ENCODE measurements around the gene ZFYVE19.

Gene ZFYVE19

GRCh38 chr15:40767838-40768500 is 38.9 kb upstream of the ZFYVE19 start:
- Histone ChIP-seq H3K27me3 (ENCODE audit: control insufficient read depth in 2 of 2, insufficient read depth in 2 of 2, low read length in 2 of 2) (no peaks in the 10 kb centered on the region), H3K36me3 (ENCODE audit: control insufficient read depth in 2 of 2, insufficient read depth in 2 of 2, low read length in 2 of 2) (peaks cover 6 to 9% of the 10 kb centered on the region in 2 donors), H3K9me3 (ENCODE audit: control insufficient read depth in 2 of 2, low read length in 2 of 2) (no peaks in the 10 kb centered on the region), H3K4me1 (ENCODE audit: control insufficient read depth in 2 of 2, insufficient read depth in 2 of 2, low read length in 2 of 2) (peaks cover 47 to 61% of the 10 kb centered on the region in 2 donors), H3K4me3 (ENCODE audit: low read length in 2 of 2) (peak overlapping the region in 1 of 2 donors; percentile 22), H3K9ac (ENCODE audit: low read depth in 1 of 2, low read length in 2 of 2) (peak overlapping the region in 1 of 2 donors; percentile 44), H3K27ac (ENCODE audit: low read depth in 2 of 2, low read length in 2 of 2) (peak overlapping the region; percentile 86 to 89)

DNA sequence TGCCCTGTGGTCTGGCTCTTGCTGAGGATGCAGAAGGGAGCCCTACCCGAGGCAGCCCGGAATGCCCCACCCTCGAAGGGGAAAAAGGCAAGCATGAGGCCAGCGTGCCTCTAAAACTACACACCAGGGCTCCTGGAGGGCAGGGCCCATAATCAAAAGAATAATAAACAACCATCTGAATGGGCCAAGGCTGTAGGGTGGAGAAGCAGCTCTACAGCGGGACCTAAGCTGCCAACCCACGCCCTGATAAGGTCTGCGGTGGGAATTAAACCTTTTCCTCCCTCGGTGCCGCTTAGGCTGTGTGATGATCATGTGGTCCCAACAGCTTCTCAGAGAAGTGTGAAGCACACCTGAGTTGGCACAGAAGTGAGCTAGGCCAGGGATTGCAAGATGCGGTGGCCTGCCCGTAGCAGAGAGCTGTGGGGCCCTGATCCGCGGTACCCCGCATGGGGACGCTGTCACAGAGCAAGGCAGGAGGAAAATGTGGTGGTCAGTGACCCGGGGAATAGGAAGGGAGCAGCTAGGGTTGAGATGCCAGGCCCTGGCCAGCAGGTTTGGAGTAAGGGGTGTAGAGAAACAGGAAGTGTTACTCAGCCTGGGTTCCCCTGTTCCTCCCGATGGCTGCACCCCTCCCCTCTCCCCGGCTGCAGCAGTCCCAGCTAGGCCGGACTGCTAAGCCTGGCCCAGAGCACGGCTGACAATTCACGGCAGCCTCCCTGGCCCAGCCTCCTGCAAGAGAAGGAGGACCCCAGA is 38.2 kb upstream of the ZFYVE19 start:
- Histone ChIP-seq H3K27me3 (ENCODE audit: control insufficient read depth in 2 of 2, insufficient read depth in 2 of 2, low read length in 2 of 2) (no peaks in the 10 kb centered on the region), H3K9ac (ENCODE audit: low read depth in 1 of 2, low read length in 2 of 2) (peak overlapping the region in 1 of 2 donors; percentile 44), H3K36me3 (ENCODE audit: control insufficient read depth in 2 of 2, insufficient read depth in 2 of 2, low read length in 2 of 2) (peaks cover 10 to 11% of the 10 kb centered on the region in 2 donors), H3K9me3 (ENCODE audit: control insufficient read depth in 2 of 2, low read length in 2 of 2) (no peaks in the 10 kb centered on the region), H3K4me3 (ENCODE audit: low read length in 2 of 2) (peak overlapping the region in 1 of 2 donors; percentile 10), H3K27ac (ENCODE audit: low read depth in 2 of 2, low read length in 2 of 2) (peak overlapping the region; percentile 86 to 89), H3K4me1 (ENCODE audit: control insufficient read depth in 2 of 2, insufficient read depth in 2 of 2, low read length in 2 of 2) (peaks cover 39 to 54% of the 10 kb centered on the region in 2 donors)

DNA sequence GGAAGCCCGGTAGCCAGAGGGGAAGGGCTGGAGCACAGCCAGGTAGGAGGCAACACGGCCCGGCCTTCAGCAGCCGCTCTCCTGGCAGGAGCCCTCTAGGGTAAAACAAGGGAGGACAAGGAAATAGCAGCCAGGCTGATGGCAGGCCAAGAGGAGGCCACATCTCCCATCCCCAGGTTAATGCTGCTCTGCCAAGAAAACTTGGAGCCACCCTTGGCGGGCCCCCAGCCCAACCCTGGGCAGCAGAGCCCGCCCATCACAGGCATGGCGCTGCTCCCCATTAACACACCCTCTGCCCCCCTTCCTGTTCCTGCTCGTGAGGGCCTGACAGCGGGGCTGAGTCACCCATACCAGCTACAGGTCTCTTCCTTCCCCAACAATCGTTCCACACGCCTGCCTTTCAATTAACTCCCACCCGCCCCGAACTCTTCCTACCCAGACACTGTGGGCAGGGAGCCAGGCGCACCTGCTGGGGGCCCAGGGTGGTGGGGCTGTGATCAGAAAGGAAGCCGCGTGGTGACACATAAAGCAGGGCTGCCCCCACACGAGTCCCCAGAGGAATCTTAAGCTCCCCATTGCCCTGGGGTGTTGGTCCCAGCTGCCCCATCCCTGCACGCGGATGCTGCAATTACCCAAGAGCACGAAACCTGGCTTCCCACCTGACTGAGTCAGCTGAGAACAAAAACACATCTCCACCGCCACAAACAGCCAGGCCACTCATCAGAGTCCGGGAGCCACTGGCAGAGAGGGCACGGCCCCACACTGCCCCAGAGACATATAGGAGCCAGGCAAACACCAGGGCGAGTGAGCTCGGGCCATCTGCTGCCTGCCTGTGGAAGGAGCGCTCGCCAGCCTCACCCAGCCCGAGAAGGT is 37.4 kb upstream of the ZFYVE19 start, which contains the start of gene C15orf62:
Gene C15orf62 (plus strand): TSS at position 707 of the 873 bp plus-strand sequence. CDS start 516 bp downstream, outside the sequence.
- Histone ChIP-seq H3K4me3 (ENCODE audit: low read length in 2 of 2) (peak within 1 kb of the TSS in 1 of 2 donors; percentile 30), H3K9me3 (ENCODE audit: control insufficient read depth in 2 of 2, low read length in 2 of 2) (no peaks in the 10 kb centered on the region), H3K27me3 (ENCODE audit: control insufficient read depth in 2 of 2, insufficient read depth in 2 of 2, low read length in 2 of 2) (no peaks in the 10 kb centered on the region), H3K27ac (ENCODE audit: low read depth in 2 of 2, low read length in 2 of 2) (peak within 1 kb of the TSS; percentile 86 to 89), H3K4me1 (ENCODE audit: control insufficient read depth in 2 of 2, insufficient read depth in 2 of 2, low read length in 2 of 2) (peaks cover 39 to 48% of the 10 kb centered on the region in 2 donors), H3K36me3 (ENCODE audit: control insufficient read depth in 2 of 2, insufficient read depth in 2 of 2, low read length in 2 of 2) (peaks cover 18% of the 10 kb centered on the region in 2 donors), H3K9ac (ENCODE audit: low read depth in 1 of 2, low read length in 2 of 2) (peak within 1 kb of the TSS; percentile 47 to 59)

GRCh38 chr15:40770147-40770721 is 36.7 kb upstream of the ZFYVE19 start:
- Histone ChIP-seq H3K9ac (ENCODE audit: low read depth in 1 of 2, low read length in 2 of 2) (peak overlapping the region; percentile 47 to 59), H3K36me3 (ENCODE audit: control insufficient read depth in 2 of 2, insufficient read depth in 2 of 2, low read length in 2 of 2) (peaks cover 24 to 25% of the 10 kb centered on the region in 2 donors), H3K4me1 (ENCODE audit: control insufficient read depth in 2 of 2, insufficient read depth in 2 of 2, low read length in 2 of 2) (peaks cover 32 to 42% of the 10 kb centered on the region in 2 donors), H3K9me3 (ENCODE audit: control insufficient read depth in 2 of 2, low read length in 2 of 2) (no peaks in the 10 kb centered on the region), H3K27ac (ENCODE audit: low read depth in 2 of 2, low read length in 2 of 2) (peak overlapping the region; percentile 86 to 89), H3K27me3 (ENCODE audit: control insufficient read depth in 2 of 2, insufficient read depth in 2 of 2, low read length in 2 of 2) (no peaks in the 10 kb centered on the region), H3K4me3 (ENCODE audit: low read length in 2 of 2) (peak overlapping the region in 1 of 2 donors; percentile 30)

GRCh38 chr15:40771242-40771641 is 35.6 kb upstream of the ZFYVE19 start:
- Histone ChIP-seq H3K9ac (ENCODE audit: low read depth in 1 of 2, low read length in 2 of 2) (no peak overlapping the region), H3K4me3 (ENCODE audit: low read length in 2 of 2) (no peak overlapping the region), H3K27ac (ENCODE audit: low read depth in 2 of 2, low read length in 2 of 2) (no peak overlapping the region), H3K9me3 (ENCODE audit: control insufficient read depth in 2 of 2, low read length in 2 of 2) (no peaks in the 10 kb centered on the region), H3K4me1 (ENCODE audit: control insufficient read depth in 2 of 2, insufficient read depth in 2 of 2, low read length in 2 of 2) (peaks cover 26 to 37% of the 10 kb centered on the region in 2 donors), H3K36me3 (ENCODE audit: control insufficient read depth in 2 of 2, insufficient read depth in 2 of 2, low read length in 2 of 2) (peaks cover 32 to 35% of the 10 kb centered on the region in 2 donors), H3K27me3 (ENCODE audit: control insufficient read depth in 2 of 2, insufficient read depth in 2 of 2, low read length in 2 of 2) (no peaks in the 10 kb centered on the region)

- no peak overlapping the region for H3K9ac ChIP-seq (ENCODE audit: low read depth in 1 of 2, low read length in 2 of 2)
- no peak overlapping the region for H3K4me3 ChIP-seq (ENCODE audit: low read length in 2 of 2)
- H3K36me3 ChIP-seq (ENCODE audit: control insufficient read depth in 2 of 2, insufficient read depth in 2 of 2, low read length in 2 of 2) = peaks cover 39 to 43% of the 10 kb centered on the region in 2 donors
- H3K9me3 ChIP-seq (ENCODE audit: control insufficient read depth in 2 of 2, low read length in 2 of 2) = no peaks in the 10 kb centered on the region
- no peak overlapping the region for H3K27ac ChIP-seq (ENCODE audit: low read depth in 2 of 2, low read length in 2 of 2)
- no peaks in the 10 kb centered on the region for H3K27me3 ChIP-seq (ENCODE audit: control insufficient read depth in 2 of 2, insufficient read depth in 2 of 2, low read length in 2 of 2)
- H3K4me1 ChIP-seq (ENCODE audit: control insufficient read depth in 2 of 2, insufficient read depth in 2 of 2, low read length in 2 of 2) = peaks cover 26 to 37% of the 10 kb centered on the region in 2 donors
Observed at GRCh38 chr15:40772014-40772413, 34.9 kb upstream of the ZFYVE19 start.

DNA sequence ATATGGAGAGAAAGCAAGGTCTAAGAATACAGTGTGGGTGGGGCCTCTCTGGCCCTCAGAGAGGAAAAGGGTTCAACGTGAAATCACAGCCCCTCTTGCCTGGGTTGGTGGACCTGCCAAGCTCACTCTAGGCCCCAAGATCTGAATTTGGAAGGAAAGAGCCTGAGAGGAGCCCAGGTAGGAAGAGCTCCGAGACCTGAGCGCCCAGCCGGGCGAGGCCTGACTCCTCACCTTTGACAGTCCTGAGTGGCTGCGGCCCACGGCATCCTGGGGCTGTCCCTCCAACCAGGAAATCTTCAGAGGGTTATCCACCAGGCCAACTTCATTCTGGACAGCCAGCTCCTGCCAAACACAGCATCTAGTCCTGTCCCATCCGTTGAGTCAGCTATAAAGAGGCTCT is 33.4 kb upstream of the ZFYVE19 start:
- peaks cover 18 to 25% of the 10 kb centered on the region in 2 donors for H3K4me1 ChIP-seq (ENCODE audit: control insufficient read depth in 2 of 2, insufficient read depth in 2 of 2, low read length in 2 of 2)
- H3K4me3 ChIP-seq (ENCODE audit: low read length in 2 of 2) = no peak overlapping the region
- no peaks in the 10 kb centered on the region for H3K27me3 ChIP-seq (ENCODE audit: control insufficient read depth in 2 of 2, insufficient read depth in 2 of 2, low read length in 2 of 2)
- no peak overlapping the region for H3K27ac ChIP-seq (ENCODE audit: low read depth in 2 of 2, low read length in 2 of 2)
- peaks cover 45 to 46% of the 10 kb centered on the region in 2 donors for H3K36me3 ChIP-seq (ENCODE audit: control insufficient read depth in 2 of 2, insufficient read depth in 2 of 2, low read length in 2 of 2)
- no peaks in the 10 kb centered on the region for H3K9me3 ChIP-seq (ENCODE audit: control insufficient read depth in 2 of 2, low read length in 2 of 2)
- no peak overlapping the region for H3K9ac ChIP-seq (ENCODE audit: low read depth in 1 of 2, low read length in 2 of 2)

GRCh38 chr15:40773902-40774301 is 33.0 kb upstream of the ZFYVE19 start:
- Histone ChIP-seq H3K36me3 (ENCODE audit: control insufficient read depth in 2 of 2, insufficient read depth in 2 of 2, low read length in 2 of 2) (peaks cover 45 to 50% of the 10 kb centered on the region in 2 donors), H3K4me3 (ENCODE audit: low read length in 2 of 2) (no peak overlapping the region), H3K9ac (ENCODE audit: low read depth in 1 of 2, low read length in 2 of 2) (no peak overlapping the region), H3K9me3 (ENCODE audit: control insufficient read depth in 2 of 2, low read length in 2 of 2) (no peaks in the 10 kb centered on the region), H3K4me1 (ENCODE audit: control insufficient read depth in 2 of 2, insufficient read depth in 2 of 2, low read length in 2 of 2) (peaks cover 14 to 21% of the 10 kb centered on the region in 2 donors), H3K27me3 (ENCODE audit: control insufficient read depth in 2 of 2, insufficient read depth in 2 of 2, low read length in 2 of 2) (no peaks in the 10 kb centered on the region), H3K27ac (ENCODE audit: low read depth in 2 of 2, low read length in 2 of 2) (no peak overlapping the region)

DNA sequence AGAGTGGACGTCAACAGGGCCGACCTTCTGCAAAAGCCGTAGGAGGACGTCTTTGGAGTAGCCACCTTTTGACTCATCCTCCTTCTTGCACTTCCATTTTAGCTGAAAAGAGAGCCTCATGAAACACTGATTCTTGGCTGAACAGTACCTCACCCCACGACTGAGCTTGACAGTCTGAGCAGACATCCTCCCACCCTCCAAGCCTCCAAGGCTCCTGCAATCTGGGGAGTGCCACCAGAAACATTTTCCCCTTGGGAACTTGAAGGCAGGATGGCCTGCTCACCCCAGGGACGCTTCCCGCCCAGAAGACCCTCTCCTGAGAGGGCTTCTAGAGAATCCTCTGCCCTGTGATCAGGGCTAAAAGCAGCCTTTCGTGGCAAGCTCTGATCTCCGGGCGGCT is 31.9 kb upstream of the ZFYVE19 start:
- peaks cover 51 to 61% of the 10 kb centered on the region in 2 donors for H3K36me3 ChIP-seq (ENCODE audit: control insufficient read depth in 2 of 2, insufficient read depth in 2 of 2, low read length in 2 of 2)
- no peak overlapping the region for H3K9ac ChIP-seq (ENCODE audit: low read depth in 1 of 2, low read length in 2 of 2)
- H3K4me3 ChIP-seq (ENCODE audit: low read length in 2 of 2) = no peak overlapping the region
- H3K27ac ChIP-seq (ENCODE audit: low read depth in 2 of 2, low read length in 2 of 2) = no peak overlapping the region
- no peaks in the 10 kb centered on the region for H3K9me3 ChIP-seq (ENCODE audit: control insufficient read depth in 2 of 2, low read length in 2 of 2)
- H3K4me1 ChIP-seq (ENCODE audit: control insufficient read depth in 2 of 2, insufficient read depth in 2 of 2, low read length in 2 of 2) = peaks cover 3 to 10% of the 10 kb centered on the region in 2 donors
- no peaks in the 10 kb centered on the region for H3K27me3 ChIP-seq (ENCODE audit: control insufficient read depth in 2 of 2, insufficient read depth in 2 of 2, low read length in 2 of 2)

Data from mucosa of rectum (tissue), 2 donors.